IPS-20b (cell line): ENCODE data around the gene PPP2R2B.

Source experiments
- H3K27ac ChIP-seq: one replicate; pipeline ENCODE4 v1.5.1; 2013; ENCODE audit warnings: low read length
- H3K27me3 ChIP-seq: 2 replicates; pipeline ENCODE4 v1.6.1; 2013; ENCODE audit warnings: mild to moderate bottlenecking, low read length, inconsistent platforms; ENCODE audit not compliant: insufficient read depth
- H3K36me3 ChIP-seq: 2 replicates; pipeline ENCODE4 v1.6.1; 2013; ENCODE audit warnings: low read depth, mild to moderate bottlenecking, inconsistent platforms, low read length, moderate library complexity; ENCODE audit not compliant: insufficient read depth
- H3K4me1 ChIP-seq: 2 replicates; pipeline ENCODE4 v1.6.1; 2013; ENCODE audit warnings: mild to moderate bottlenecking, control low read depth, inconsistent platforms, low read length, moderate library complexity; ENCODE audit not compliant: insufficient read depth
- H3K4me3 ChIP-seq: 2 replicates; pipeline ENCODE4 v1.5.1; 2013; ENCODE audit warnings: mild to moderate bottlenecking, low read length, inconsistent platforms
- H3K9ac ChIP-seq: 2 replicates; pipeline ENCODE4 v1.6.1; 2013; ENCODE audit warnings: low read depth, mild to moderate bottlenecking, inconsistent platforms, low read length, moderate library complexity
- H3K9me3 ChIP-seq: 2 replicates; pipeline ENCODE4 v1.6.1; 2013; ENCODE audit warnings: mild to moderate bottlenecking, low read depth, low read length, inconsistent platforms; ENCODE audit not compliant: insufficient read depth

The PPP2R2B gene

GRCh38 chr5:146653560-146653959 is 225.0 kb downstream of the PPP2R2B start:
- Histone ChIP-seq H3K4me1 (no peaks in the 10 kb centered on the region), H3K27ac (no peak overlapping the region), H3K27me3 (no peaks in the 10 kb centered on the region), H3K9ac (no peak overlapping the region), H3K4me3 (no peak overlapping the region), H3K9me3 (no peaks in the 10 kb centered on the region), H3K36me3 (peaks cover 7% of the 10 kb centered on the region)

GRCh38 chr5:146652547-146652946 is 226.0 kb downstream of the PPP2R2B start:
- H3K9me3 ChIP-seq, result no peaks in the 10 kb centered on the region
- no peak overlapping the region for H3K9ac ChIP-seq
- H3K4me3 ChIP-seq, result no peak overlapping the region
- peaks cover 7% of the 10 kb centered on the region for H3K36me3 ChIP-seq
- no peaks in the 10 kb centered on the region for H3K4me1 ChIP-seq
- H3K27me3 ChIP-seq, result no peaks in the 10 kb centered on the region
- no peak overlapping the region for H3K27ac ChIP-seq

- Histone ChIP-seq H3K27me3 (no peaks in the 10 kb centered on the region), H3K27ac (no peak overlapping the region)
Measured at GRCh38 chr5:146647656-146648199, 230.8 kb downstream of the PPP2R2B start.

DNA sequence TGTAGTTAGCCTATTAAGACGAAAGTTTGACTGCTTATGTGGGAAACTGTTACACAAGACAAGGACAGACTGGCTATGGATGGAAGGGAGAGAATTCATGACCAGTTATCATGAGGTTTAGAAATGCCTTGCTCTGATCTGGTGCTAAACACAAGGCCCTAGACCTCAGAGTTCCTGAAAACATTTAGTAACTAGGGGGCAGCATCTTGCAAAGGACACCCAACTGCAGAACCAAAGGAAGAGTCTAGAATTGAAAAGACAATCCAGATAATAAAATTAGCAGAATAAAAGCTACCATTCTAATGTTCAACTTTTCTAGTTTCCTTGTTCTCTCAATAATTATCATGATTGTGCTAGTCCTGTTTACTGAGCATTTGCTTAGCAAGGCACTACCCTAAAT is 232.1 kb downstream of the PPP2R2B start:
- H3K27me3 ChIP-seq, result no peaks in the 10 kb centered on the region
- no peak overlapping the region for H3K9ac ChIP-seq
- H3K4me1 ChIP-seq, result no peaks in the 10 kb centered on the region; the same call in 1 of the 2 replicates
- peaks cover 7% of the 10 kb centered on the region for H3K36me3 ChIP-seq
- no peaks in the 10 kb centered on the region for H3K9me3 ChIP-seq
- H3K4me3 ChIP-seq, result no peak overlapping the region
- no peak overlapping the region for H3K27ac ChIP-seq

More at GRCh38 chr5:146647656-146648199, 230.8 kb downstream of the PPP2R2B start:
- Histone ChIP-seq H3K36me3 (peaks cover 7% of the 10 kb centered on the region), H3K9ac (no peak overlapping the region), H3K4me1 (no peaks in the 10 kb centered on the region), H3K9me3 (no peaks in the 10 kb centered on the region), H3K4me3 (no peak overlapping the region)

GRCh38 chr5:146645342-146645741 is 233.2 kb downstream of the PPP2R2B start:
- no peak overlapping the region for H3K27ac ChIP-seq
- no peak overlapping the region for H3K4me3 ChIP-seq
- H3K4me1 ChIP-seq, result no peaks in the 10 kb centered on the region; the same call in 1 of the 2 replicates
- no peaks in the 10 kb centered on the region for H3K9me3 ChIP-seq
- no peaks in the 10 kb centered on the region for H3K27me3 ChIP-seq
- H3K36me3 ChIP-seq, result peaks cover 4% of the 10 kb centered on the region
- no peak overlapping the region for H3K9ac ChIP-seq

DNA sequence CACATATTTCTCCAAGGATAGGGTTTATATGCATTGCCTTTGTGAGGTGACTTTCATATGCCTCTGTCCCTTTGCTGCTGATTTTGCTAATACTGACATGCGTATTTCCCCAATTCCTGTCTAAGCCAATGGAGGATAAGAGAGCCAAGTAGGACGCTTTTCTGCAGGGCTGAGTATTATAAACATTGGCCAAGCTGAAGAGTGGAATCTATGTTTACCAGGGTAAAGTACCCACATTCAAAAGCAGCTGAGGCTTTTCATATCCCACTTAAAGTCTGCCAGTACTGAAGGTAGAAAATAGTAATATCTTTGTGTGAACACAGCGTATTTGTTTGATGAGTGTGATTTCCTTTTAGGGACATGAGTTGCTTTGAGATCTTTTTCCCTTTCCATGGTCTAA is 233.7 kb downstream of the PPP2R2B start:
- Histone ChIP-seq H3K36me3 (no peaks in the 10 kb centered on the region), H3K9me3 (no peaks in the 10 kb centered on the region), H3K4me1 (no peaks in the 10 kb centered on the region; the same call in 1 of the 2 replicates), H3K27me3 (no peaks in the 10 kb centered on the region), H3K9ac (no peak overlapping the region), H3K4me3 (no peak overlapping the region), H3K27ac (no peak overlapping the region)

DNA sequence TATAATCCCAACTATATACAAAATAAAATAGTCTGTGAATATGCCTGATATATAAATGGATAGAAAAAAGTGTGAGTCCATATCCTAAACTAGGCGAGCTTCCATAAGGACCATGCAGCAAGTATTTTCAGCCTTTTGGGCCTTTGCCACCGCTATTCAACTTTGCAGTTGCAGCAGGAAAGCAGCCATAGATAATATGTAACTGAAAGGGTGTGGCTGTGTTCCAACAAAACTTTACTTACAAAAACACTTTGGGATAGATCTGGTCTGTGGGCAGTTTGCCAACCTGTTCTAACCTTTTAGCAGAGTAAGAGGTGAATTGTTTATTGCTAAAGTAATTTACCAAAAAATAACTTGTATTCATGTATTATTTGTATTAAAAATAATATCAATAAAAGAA is 234.8 kb downstream of the PPP2R2B start:
- Histone ChIP-seq H3K27ac (no peak overlapping the region), H3K9ac (no peak overlapping the region), H3K9me3 (no peaks in the 10 kb centered on the region), H3K4me1 (no peaks in the 10 kb centered on the region; the same call in 1 of the 2 replicates), H3K36me3 (no peaks in the 10 kb centered on the region), H3K4me3 (no peak overlapping the region), H3K27me3 (no peaks in the 10 kb centered on the region)

DNA sequence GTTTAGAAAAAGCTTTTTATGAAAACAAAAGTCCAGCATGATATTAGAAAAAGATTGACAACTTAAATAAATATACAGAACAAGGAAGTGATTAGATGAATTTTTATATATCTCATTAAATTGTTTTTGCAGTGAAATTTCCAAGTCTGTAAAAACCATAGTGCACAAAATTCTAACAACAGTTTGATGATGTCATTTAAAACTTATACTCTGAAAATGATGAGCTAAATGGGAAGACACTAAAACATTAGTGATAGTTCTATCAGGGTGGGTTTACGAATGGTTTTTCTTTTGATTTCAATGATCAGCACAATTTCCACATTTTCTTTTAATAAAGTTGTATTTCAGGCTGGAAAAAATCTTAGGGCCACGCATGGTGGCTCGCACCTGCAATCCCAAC is 236.1 kb downstream of the PPP2R2B start:
- Histone ChIP-seq H3K4me1 (no peaks in the 10 kb centered on the region; the same call in 1 of the 2 replicates), H3K4me3 (no peak overlapping the region), H3K27ac (no peak overlapping the region), H3K9ac (no peak overlapping the region), H3K27me3 (no peaks in the 10 kb centered on the region), H3K9me3 (no peaks in the 10 kb centered on the region), H3K36me3 (0 out of 2 replicates have a peak, but pooled peaks cover 6% of the 10 kb centered on the region)

DNA sequence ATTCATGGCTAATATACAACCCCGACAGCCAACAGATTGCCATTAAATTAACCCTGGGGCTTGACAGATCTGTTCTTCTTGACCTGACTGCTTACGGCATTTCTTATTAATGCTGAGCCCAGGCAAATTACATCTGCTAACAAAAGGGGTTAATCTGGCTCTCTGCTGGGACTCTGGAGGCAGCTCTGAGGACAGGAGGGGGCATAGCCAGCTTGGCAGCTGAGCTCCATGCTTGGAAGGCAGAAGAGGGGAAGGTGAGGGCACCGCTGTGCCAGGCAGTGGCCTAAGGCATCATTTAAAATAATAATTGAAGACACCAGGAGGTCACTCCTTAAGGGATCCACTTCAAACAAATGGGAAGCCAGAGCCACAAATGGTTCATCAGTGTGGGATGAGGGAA is 236.6 kb downstream of the PPP2R2B start:
- Histone ChIP-seq H3K9ac (no peak overlapping the region), H3K9me3 (no peaks in the 10 kb centered on the region), H3K27me3 (no peaks in the 10 kb centered on the region), H3K4me3 (no peak overlapping the region), H3K36me3 (peaks cover 10% of the 10 kb centered on the region; the same call in 1 of the 2 replicates), H3K27ac (no peak overlapping the region), H3K4me1 (no peaks in the 10 kb centered on the region; the same call in 1 of the 2 replicates)

- H3K27me3 ChIP-seq, result no peaks in the 10 kb centered on the region
- peaks cover 12% of the 10 kb centered on the region; the same call in 1 of the 2 replicates for H3K36me3 ChIP-seq
- H3K9me3 ChIP-seq, result no peaks in the 10 kb centered on the region
- H3K9ac ChIP-seq, result no peak overlapping the region
- H3K4me1 ChIP-seq, result no peaks in the 10 kb centered on the region; the same call in 1 of the 2 replicates
- no peak overlapping the region for H3K4me3 ChIP-seq
- H3K27ac ChIP-seq, result no peak overlapping the region
Measured at GRCh38 chr5:146640285-146640896, 238.2 kb downstream of the PPP2R2B start.

DNA sequence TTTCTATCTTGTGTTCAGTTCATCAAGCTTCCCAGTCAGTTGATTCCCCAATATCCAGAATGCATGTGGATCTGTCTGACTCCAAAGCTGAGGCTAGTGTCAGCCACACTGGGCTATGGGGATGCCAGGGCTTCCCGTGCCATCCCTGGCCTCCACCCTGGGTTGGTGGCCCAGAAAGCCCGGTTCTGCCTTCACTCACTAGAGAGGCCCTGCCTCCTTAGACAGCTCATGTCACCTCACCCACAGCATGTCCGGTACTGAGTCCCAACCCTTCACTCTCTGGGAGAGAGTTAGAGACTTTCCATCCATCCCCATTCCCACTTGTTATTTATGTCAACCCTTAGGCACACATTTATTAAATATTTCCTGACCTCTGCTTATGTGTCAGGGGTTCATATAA is 243.1 kb downstream of the PPP2R2B start:
- Histone ChIP-seq H3K4me1 (no peaks in the 10 kb centered on the region), H3K9ac (no peak overlapping the region), H3K9me3 (no peaks in the 10 kb centered on the region), H3K36me3 (peaks cover 12% of the 10 kb centered on the region; the same call in 1 of the 2 replicates), H3K27me3 (no peaks in the 10 kb centered on the region), H3K27ac (no peak overlapping the region), H3K4me3 (no peak overlapping the region)

DNA sequence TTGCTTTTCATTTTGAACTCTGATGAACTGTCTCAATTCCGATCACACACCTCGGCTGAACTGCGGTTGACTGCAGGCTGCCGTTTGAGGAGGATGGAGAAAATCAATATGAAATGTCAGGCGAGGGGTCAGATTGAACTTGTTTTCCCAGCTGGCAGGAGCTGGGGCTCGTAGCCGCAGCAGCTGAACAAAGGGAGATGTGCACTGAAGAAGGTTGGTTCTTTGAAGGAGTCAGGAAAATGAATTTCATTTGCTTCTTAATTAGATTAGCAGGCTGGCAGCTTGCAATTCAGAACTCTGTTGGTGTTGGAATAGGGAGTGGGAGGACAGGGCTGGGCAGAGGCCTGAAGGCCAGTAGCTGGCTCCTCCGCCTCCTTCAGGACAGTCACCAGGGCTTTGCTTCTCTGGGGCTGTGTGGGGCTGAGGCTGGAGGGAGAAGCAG is 245.2 kb downstream of the PPP2R2B start:
- Histone ChIP-seq H3K27ac (no peak overlapping the region), H3K27me3 (no peaks in the 10 kb centered on the region), H3K9me3 (no peaks in the 10 kb centered on the region), H3K4me1 (no peaks in the 10 kb centered on the region), H3K36me3 (peaks cover 12% of the 10 kb centered on the region; the same call in 1 of the 2 replicates), H3K4me3 (no peak overlapping the region), H3K9ac (no peak overlapping the region)
